Measurements from ENCODE around the gene CSPG5.

The CSPG5 gene, protein sequence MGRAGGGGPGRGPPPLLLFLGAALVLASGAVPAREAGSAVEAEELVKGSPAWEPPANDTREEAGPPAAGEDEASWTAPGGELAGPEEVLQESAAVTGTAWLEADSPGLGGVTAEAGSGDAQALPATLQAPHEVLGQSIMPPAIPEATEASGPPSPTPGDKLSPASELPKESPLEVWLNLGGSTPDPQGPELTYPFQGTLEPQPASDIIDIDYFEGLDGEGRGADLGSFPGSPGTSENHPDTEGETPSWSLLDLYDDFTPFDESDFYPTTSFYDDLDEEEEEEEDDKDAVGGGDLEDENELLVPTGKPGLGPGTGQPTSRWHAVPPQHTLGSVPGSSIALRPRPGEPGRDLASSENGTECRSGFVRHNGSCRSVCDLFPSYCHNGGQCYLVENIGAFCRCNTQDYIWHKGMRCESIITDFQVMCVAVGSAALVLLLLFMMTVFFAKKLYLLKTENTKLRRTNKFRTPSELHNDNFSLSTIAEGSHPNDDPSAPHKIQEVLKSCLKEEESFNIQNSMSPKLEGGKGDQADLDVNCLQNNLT

DNA sequence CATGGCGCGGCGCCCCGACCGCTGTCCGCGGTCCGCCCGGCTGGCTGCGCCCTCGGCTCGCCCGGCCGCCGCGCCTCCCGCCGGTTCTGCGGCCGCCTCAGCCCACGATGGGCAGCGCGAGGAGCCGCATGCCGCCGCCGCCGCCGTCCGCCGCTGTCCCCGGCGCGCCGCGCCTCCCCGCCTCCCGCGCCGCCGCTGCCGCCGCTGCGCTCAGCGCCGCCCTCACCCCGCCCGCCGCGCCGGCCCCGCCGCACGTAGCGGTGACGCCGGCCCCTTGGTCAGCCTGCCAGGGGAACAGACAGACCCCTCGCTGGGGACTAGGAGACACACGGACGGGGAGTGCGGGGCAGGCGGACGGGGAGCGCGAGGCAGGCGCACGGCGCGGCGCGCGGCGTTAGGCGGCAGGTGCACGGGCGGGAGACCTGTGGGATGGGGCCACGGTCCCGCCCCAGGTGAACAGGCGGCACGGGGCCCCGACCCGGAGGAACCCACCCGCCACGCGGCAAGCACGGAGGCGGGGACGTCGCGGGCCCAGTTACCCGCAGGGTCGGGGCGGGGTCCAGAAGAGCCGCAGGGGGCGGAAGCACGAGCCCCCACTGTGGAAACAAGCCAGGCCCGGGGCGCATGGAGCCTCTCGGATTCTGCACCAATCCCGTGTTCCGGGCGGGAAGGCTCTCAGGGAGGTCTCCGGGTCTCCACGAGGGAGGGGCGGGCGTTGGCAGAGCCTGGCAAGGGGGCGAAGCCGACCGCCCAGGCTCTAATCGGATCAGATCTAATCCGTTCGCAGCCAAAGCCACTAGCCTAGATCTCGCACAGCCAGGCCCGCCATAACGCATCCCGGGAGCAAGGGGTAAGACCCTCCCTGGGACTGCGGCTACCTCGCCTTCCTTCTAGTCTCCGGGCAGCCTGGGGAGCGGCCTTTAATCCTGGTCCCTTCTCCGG lies at the start of gene CSPG5:
Gene CSPG5 (minus strand): TSS at position 175 of the 942 bp plus-strand sequence. CDS start 172 bp downstream, at position 3.
- peak; percentile 6 for DNase-seq (ENCODE audit: low read depth)

DNA sequence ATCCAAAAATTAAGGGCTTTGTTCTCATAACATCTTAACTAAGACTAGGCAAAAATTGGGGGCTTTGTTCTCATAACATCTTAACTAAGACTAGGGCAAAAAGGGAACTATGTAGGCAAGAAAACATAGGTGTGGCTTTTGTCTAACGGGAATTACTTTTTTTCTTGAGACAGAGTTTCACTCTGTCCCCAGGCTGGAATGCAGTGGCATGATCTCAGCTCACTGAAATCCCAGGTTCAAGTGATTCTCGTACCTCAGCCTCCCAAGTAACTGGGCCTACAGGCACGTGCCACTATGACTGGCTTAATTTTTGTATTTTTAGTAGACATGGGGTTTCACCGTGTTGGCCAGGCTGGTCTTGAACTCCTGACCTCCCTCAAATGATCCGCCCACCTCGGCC lies 49.8 kb upstream of the CSPG5 start:
- no peak for DNase-seq (ENCODE audit: low read depth)

DNA sequence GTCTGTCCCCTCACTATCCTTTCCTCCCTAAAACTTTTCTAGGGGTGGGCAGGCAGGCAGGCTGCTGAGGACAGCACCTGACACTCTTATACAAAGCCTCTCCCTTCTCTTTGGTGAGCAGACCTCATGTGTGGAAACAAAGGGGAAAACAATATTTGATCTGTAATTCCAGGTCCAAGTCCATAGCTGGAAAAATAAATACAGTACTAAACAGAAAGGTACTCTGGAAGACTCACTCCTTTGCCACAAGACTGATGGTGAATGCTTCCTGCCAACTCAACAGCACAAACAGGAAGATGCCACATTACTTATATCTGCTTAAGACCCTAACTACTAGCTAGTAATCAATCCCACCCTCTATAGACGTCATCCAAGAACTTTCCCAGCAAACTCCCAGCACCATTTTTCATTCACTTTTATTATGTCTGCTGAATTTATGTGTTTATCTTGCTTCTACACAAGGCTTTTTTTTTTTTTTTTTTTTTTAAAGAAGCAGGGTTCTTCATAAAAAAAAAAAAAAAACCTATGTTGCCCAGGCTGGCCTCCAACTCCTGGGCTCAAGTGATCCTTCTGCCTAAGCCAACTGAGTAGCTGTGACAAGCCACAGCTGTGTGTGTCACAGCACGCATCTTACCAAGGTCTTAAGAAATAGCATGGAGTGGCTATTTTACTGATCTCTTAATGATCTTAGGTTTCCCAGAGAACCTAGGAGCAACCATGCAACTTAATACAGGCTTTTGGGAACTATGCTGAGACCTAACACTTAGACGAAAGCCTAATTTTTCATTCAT lies 44.2 kb upstream of the CSPG5 start:
- DNase-seq (ENCODE audit: low read depth): no peak

DNA sequence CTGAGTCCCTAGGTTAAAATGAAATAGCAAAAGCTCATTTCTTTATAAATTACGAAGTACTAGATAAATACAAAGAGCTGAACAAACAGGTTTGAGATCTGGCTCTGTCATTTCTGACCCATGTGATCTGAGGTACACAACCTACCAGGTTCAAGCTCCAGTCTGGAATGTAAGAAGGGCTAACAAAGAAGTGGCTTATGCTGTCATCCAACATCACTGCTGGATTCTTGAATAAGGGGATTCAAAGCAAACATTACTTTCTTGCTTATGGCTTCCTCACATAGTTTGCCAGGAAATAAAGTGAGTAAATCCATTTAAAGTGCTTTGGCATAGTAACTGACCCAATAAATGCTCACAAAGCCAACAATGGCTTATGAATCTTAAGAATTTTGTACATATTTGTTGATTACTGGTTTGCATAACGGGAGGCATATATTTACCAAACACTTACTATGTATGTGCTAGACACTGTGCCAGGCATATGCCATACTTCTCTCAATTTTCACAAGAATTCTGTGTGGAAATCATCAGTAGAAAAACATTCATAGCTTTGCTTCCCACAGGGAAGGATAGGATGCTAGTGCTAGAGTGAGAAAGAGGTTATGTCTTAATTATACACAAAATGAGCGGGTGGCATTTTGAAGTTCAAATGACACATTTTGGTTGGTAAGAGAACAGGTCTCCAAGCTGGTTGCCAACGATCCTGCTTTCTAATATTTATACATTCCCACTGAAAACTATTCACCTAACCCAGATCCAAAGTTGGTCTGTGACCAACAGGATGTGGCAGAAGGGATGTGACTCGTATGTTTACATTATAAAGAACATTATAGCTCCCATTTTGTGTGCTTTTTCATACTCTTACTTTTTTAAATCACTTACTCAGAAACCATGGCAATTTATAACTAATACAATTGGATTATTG lies 38.7 kb upstream of the CSPG5 start:
- no peak for DNase-seq (ENCODE audit: low read depth)

DNA sequence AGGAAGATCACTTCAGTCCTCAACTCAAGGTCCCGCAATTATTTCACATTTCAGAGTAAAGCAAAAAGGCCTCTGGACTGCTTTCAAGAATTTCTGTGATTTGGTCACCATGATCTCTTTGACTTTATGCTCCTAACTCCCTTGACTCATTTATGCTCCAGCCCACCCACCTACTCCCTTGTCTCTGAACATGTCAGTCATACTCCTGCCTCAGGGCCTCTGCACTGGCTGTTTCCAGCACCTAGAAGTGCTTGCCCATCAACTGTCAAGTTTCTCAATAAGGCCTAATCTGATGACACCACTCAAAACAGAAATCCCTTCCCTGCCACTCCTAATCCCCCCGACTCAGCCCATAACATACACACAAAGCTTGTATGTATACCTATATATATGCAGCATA lies 36.1 kb upstream of the CSPG5 start:
- no peak for DNase-seq (ENCODE audit: low read depth)

DNA sequence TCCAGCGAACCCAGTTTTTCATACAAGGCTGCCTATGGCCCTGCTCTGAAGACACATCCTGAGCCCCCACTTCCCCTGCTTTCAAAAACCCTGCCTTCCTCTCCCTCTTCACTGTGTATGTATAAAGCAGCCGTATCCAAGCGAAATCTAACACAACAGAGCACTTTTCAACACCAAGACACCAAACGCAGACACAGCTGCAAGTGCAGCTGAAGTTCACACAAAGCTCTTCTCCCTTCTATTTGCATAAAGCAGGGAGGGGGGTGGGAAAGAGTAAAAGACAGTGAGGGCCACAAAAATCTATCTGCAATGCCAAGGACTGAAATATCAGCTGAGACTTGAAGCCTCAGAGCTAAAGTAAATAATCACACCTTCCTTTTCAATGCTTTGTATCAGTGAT lies 35.1 kb upstream of the CSPG5 start:
- no peak for DNase-seq (ENCODE audit: low read depth)

DNA sequence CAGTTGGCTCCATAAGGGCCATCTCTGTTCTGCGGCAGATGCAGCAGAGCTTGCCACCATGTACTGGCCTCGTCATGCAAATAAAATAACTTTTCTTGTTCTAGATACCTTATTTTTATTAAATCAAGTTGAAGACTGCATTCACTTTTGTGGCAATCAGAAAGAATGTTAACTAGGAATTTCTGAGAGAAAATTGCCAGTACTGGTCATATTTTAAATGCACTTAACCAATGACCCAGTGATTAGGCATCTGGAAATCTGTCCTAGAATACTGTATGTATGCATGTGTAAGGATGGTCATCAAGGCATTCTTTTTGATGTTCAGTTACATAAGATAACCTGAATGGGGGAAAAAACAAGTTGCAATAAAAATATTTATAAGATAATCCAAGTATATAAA lies 34.2 kb upstream of the CSPG5 start:
- no peak for DNase-seq (ENCODE audit: low read depth)

DNA sequence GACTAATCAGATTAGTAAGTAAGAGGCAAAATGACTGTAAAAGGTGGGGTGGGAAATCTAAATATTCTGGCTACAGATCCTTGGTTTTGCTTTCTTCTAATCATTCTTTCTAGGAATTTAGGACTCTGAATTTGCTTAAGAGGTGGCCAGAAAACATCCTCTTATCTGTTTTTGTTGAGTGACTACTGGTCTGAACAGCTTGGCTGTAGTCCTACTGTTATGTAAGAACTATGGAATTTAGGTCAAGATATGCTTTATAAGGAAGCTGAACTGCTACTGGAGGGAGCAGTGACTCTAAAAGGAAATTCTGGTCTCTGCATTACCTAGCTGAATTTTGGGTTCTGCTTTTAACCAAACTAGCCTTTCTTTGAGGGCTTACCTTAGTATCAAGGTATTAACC lies 33.5 kb upstream of the CSPG5 start:
- no peak for DNase-seq (ENCODE audit: low read depth)

DNA sequence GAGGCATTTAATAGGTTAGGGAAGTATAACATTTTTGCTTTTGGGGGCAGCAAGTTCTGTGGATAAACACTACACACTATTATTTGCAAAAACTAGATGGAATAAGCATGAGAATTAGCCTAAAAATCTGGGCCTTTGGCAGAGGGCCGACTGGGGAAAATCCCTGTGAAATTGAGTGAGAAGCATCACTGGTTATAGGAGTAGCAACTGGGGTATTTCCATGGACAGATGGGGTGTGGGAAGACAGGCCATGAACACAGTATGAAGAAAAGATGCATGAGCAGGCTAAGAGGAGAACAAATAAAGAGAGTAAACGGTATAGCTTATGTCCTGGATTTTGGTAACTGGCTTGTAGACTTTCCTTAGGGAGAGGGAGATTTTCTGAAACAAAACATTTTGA lies 32.9 kb upstream of the CSPG5 start:
- DNase-seq (ENCODE audit: low read depth): no peak

DNA sequence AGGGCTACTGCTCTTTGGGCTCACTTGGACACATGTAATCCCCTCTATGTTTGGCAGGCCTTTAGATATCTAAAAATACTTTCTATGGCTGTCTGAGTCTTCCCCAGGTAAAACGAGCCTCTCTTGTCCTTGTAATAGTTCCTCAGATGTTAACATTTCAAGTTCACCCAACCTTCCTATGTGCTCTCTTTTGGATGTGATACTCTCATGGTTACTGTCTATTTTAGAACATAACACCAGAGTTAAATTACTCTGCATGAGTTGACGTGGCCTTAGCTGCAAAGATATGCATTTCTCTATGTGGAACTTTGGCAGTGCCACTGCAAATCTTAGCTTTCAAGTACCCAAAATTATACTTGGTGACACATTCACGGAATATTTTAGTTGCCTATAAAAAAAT lies 31.9 kb upstream of the CSPG5 start:
- no peak for DNase-seq (ENCODE audit: low read depth)

DNA sequence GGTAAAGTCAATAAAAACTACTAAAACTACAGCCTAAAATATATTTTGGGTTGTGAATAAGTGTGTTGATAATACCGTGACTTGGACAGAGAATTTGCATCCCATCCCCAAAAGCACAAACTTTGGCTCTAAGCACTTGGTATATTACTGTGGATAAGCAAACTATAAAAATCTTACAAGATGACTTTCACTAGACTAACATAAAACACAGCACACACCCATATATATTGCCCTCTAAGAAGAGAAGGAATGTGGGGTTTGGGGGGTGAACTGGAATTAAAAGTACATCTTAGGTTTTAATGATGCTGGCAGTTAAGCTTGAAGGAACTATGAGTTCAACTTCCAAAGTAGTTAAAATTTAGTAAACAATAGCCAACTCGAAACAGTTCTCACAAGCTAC lies 28.7 kb upstream of the CSPG5 start:
- no peak for DNase-seq (ENCODE audit: low read depth)

DNA sequence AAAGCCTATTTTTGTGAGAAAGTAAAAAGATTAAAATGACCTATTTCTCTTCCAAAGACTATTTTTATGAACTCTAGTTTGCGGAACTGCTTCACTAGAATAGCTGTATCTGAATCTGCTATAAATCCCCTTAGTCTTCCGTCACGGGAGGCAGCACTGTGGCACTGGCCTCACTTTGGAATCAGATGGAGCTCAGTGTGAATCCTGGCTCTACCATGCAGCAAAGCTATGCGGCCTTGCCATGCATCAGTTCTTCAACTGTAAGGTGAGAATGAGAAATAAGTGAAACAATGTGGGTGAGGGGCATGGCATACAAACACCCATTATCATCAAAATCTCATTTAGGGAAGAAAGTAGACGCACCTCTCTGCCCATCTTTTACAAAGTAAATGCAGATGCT lies 27.5 kb upstream of the CSPG5 start:
- DNase-seq (ENCODE audit: low read depth): no peak

DNA sequence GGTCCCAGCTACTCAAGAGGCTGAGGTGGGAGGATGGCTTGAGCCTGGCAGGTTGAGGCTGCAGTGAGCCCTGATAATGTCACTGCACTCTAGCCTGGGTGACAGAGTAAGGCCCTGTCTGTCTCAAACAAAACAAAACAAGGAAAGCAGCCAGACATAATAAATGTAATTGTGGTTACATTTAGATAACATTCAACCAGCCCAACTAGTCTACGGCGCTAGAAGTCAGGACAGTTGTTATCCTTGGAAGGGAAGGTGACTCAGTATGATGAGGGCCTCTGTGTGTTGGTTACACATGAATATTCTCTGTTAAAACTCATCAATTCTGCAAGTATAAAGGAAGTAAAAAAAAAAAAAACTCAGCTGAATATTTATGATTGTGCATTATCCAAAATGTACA lies 27.0 kb upstream of the CSPG5 start:
- no peak for DNase-seq (ENCODE audit: low read depth)

DNA sequence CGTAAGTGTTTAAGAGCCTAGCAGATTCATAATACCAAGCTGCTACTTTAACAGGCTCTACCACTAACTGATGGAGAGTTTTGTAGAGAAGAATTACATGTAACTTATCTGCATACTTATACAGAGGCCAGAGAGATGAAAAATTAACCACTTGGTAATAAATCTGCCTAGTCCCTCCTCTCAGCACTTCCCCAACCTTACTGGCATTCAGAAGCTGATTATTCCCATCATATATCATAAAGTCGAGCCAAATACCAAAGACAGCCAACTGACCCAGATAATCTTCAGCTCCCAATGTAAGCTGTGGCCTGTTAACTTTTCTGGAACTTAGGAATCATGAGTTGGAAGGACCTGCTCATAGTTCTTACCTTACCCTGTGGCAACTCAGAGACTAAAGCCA lies 25.5 kb upstream of the CSPG5 start:
- no peak for DNase-seq (ENCODE audit: low read depth)

DNA sequence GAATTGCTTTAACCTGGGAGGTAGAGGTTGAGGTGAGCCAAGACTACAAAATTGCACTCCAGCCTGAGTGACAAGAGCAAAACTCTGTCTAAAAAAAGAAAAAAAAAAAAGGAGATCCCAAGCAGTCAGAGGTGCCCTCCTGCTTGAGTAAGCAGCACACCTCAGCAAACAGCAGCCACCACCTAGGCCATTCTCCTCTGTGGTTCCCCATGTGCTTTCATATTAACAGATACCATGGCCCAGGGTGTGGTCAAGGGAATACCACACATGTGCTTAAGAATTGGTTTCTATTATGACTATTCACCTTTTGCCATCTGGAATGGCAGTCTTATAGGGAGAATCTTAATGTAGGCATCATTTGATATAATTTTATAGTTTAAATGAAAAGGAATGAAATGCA lies 24.7 kb upstream of the CSPG5 start:
- DNase-seq (ENCODE audit: low read depth): no peak

DNA sequence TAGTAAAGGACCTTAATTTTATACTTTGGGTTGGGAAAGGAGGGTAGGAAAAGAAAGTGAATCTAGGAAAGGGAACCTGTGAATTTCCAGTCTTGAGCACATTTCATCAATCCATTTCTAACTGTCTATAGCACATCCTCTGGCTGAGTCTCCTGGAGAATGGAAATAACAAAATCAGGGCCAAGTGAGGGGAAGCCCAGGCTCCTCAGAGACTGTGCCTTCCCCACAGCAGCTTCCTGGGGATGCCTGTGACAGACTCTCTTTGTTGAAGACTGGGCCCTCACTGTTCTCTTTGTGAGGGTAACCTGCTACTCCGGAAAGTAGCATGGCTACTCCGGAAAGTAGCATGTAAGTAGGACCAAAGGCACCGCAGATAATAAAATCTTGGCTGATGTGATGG lies 22.6 kb upstream of the CSPG5 start:
- DNase-seq (ENCODE audit: low read depth): no peak

DNA sequence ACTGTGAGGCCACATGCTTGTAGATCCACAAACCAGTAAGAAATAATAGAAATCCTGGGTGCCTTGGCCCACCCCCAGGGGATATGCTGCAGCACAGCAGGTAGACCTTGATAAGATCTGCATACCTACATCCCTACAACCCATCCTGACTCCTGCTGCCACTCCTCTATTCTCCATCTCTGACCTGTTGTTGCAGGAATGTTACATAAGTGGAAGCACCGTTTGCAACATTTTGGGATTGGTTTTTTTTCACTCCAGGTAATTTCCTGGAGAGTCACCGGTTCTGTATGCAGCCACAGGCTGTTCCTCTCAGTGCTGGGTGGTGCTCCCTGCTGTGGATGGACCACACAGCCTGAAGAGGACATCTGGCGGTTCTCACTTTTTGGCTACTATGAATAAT lies 16.1 kb upstream of the CSPG5 start:
- no peak for DNase-seq (ENCODE audit: low read depth)

DNA sequence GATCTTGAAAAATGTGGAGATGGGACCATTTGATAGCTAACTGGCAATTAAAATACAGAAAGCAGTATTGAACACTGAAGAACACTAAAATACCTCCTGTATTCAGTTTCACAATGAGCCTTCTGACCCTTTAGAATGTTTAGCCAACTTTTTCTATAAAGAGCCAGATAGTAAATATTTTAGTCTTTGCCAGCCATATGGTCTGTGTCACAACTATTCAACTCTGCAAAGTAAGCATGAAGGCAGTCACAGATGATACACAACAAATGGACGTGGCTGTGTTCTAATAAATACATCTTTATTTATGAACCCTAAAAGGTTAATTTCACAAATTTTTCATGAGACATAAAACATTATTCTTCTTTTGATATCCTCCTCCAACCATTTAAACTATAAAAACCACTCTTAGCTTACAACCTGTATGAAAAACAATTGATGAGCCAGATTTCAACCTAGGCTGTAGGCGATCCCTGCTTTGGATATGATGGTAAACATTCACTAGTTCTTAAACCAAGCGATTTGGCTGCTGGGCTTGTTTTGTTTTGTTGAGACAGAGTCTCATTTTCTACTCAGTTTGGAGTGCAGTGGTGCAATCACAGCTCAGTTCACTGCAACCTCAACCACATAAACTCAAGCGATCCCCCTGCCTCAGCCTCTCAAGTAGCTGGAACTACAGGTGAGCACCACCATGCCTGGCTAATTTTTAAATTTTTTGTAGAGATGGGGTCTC lies 13.6 kb upstream of the CSPG5 start:
- DNase-seq (ENCODE audit: low read depth): no peak

DNA sequence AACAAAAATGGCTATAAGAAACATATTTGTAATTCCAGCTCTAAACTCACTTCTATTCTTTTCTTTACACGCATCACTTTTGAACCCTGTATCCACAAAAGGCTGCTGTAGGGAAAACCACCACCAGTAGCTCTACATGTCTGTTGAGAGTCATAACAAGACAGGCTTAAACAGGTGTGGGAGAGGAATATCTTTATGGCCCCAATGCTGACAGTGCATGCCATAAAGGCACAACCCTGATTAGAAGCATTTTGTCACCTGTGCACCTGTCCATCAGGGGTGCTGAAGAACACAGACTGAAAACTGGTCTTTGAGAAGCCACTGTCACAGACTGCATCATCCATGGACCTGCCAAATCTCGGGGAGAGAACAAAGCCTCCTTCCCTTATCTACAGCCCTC lies 11.6 kb upstream of the CSPG5 start:
- no peak for DNase-seq (ENCODE audit: low read depth)

DNA sequence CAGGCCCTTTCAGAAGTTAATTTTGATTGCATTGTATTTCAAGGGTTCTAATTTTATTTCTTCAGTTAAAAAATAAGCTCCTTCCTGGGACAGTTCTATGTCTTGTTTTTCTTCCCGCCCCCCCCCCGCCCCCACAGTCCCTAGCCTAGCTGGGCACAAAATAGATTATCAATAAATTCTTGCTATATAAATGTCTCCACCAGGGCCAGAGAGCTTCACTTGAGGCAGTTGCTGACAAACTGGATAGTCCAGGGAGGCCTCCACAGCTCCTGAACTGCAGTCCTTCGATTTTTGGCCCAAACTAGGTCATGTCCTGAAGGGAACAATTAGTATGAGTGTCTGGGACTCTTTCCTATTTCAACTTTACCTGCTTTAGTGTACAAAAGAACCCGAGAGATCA lies 9.9 kb upstream of the CSPG5 start:
- no peak for DNase-seq (ENCODE audit: low read depth)

Measured in stimulated activated CD4-positive, alpha-beta T cell treated with anti-CD3 and anti-CD28 coated beads, Interleukin-2, amount 100 ng/mL, for 4 hours (primary cell).